Measurements from ENCODE around the gene CARD10. TPM values are rescaled to one million over a fixed set of nuclear protein-coding genes. Genes with fewer than 3 reads are reported as not detected.

CARD10 gene
- total RNA-seq, 1 experiment from 2014 or later: 17.7 TPM

- no peak overlapping the region for H3K4ac ChIP-seq (ENCODE audit: low read depth, low read length)
- no peak overlapping the region for H2BK20ac ChIP-seq (ENCODE audit: low read depth, low read length, poor library complexity, severe bottlenecking)
- whole genome bisulfite sequencing (ENCODE audit: extremely low coverage, insufficient read length, low lambda C conversion rate): no CpG with 5 or more reads among the region's 9 CpGs
- H3K4me1 Mint-ChIP-seq: peaks cover 39 to 51% of the 10 kb centered on the region in 2 experiments
- H2BK120ac ChIP-seq (ENCODE audit: low read depth, low read length, poor library complexity, severe bottlenecking): no peak overlapping the region
- no peak overlapping the region for H2BK12ac ChIP-seq (ENCODE audit: insufficient read length, low read depth, low read length)
- H3K36me3 Mint-ChIP-seq (ENCODE audit: insufficient read depth in 1 of 3, low read depth in 3 of 3): no peaks in the 10 kb centered on the region
- H3K79me1 ChIP-seq (ENCODE audit: insufficient read depth, low read depth, low read length, poor library complexity, severe bottlenecking): no peaks in the 10 kb centered on the region
- peaks cover 56% of the 10 kb centered on the region for H3K27me3 Mint-ChIP-seq (ENCODE audit: low read depth)
- no peak overlapping the region for H4K5ac ChIP-seq (ENCODE audit: insufficient read length, low read depth, low read length)
- no peaks in the 10 kb centered on the region for H4K20me1 ChIP-seq (ENCODE audit: control insufficient read depth, insufficient read depth, insufficient read length)
- no peak overlapping the region for H2AFZ ChIP-seq (ENCODE audit: low read length)
- H3K56ac ChIP-seq (ENCODE audit: insufficient read length, low read depth, low read length): no peak overlapping the region
- no peak overlapping the region for H2BK5ac ChIP-seq (ENCODE audit: insufficient read length, low read length)
- H3K9me3 ChIP-seq (ENCODE audit: control insufficient read depth, low read depth, low read length): no peaks in the 10 kb centered on the region
- H2BK15ac ChIP-seq (ENCODE audit: low read depth, low read length): no peak overlapping the region
- no peak for DNase-seq
- H4K91ac ChIP-seq (ENCODE audit: insufficient read length, low read depth, low read length): no peak overlapping the region
- no peak overlapping the region for H4K8ac ChIP-seq (replicated peaks; ENCODE audit: insufficient read length, low read depth, low read length)
- H3K27me3 ChIP-seq (ENCODE audit: insufficient read depth, low read length): no peaks in the 10 kb centered on the region; the same call in 1 of the 2 replicates
- H3K9ac ChIP-seq (ENCODE audit: extremely low read depth, insufficient read length, low read length): no peak overlapping the region
- H2AK5ac ChIP-seq (ENCODE audit: insufficient read length, low read length): no peak overlapping the region
- no peak overlapping the region for H3K27ac Mint-ChIP-seq
- H3K4me3 Mint-ChIP-seq: no peak overlapping the region
- H3K18ac ChIP-seq (ENCODE audit: insufficient read length, low read depth, low read length): no peak overlapping the region
- no peaks in the 10 kb centered on the region for H3K79me2 ChIP-seq (ENCODE audit: insufficient read depth, low read length)
- no peak overlapping the region for H3T11ph ChIP-seq (ENCODE audit: low read length)
- H3K23me2 ChIP-seq (ENCODE audit: insufficient read length, low read depth, low read length, poor library complexity, severe bottlenecking): no peaks in the 10 kb centered on the region
- H3K4me1 ChIP-seq (ENCODE audit: insufficient read depth, low read length): peaks cover 7% of the 10 kb centered on the region; the same call in 1 of the 2 replicates
- no peaks in the 10 kb centered on the region for H3K9me3 Mint-ChIP-seq
- no peak overlapping the region for H3K23ac ChIP-seq (ENCODE audit: insufficient read length, low read depth, low read length)
- H3K27ac ChIP-seq (ENCODE audit: insufficient read length, low read depth, low read length): no peak overlapping the region
- H3K4me2 ChIP-seq (ENCODE audit: insufficient read depth, insufficient read length, low read length): no peak overlapping the region
- TF ChIP-seq CTCF (conservative IDR thresholded peaks at IDR 0.05): no peak
- H3K14ac ChIP-seq (ENCODE audit: insufficient read depth, low read length): no peak overlapping the region
Measured at GRCh38 chr22:37553725-37554124, 34.5 kb upstream of the CARD10 start.
